GM19240 (cell line): ENCODE results near the gene R3HCC1L.
A peak's percentile ranks its signal among the peaks of the same experiment; 100 is the strongest.
"Not testable (repeated sequence)": the region's sequence is repeated elsewhere in the genome, so short reads cannot be mapped to it uniquely, and the experiment has no call there.

Experiments
- DNase-seq: peaks from one replicate; pipeline ENCODE4 v3.0.0; 2011; ENCODE audit warnings: low spot score; ENCODE audit not compliant: insufficient read length

The R3HCC1L gene

DNA sequence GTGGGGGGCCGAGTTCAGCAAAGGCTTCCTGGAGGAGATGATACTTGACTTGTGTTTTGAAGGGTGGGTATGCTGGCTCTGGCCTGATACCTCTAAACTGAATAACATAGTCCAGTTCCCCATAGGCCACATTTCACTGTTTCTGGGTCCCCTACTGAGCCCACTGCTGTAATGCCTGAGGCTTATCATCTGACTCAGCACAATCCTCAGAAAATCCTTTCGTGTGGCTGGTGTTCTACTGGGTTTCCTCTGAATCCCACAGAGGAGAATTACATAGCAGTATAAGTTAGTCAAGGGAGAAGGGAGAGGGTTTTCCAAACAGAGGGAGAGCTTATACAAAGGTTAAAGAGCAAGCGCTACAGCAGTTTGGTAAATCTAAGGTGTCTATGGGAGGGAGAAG, 2.8 kb upstream of the R3HCC1L start:
- DNase-seq, result no peak

DNA sequence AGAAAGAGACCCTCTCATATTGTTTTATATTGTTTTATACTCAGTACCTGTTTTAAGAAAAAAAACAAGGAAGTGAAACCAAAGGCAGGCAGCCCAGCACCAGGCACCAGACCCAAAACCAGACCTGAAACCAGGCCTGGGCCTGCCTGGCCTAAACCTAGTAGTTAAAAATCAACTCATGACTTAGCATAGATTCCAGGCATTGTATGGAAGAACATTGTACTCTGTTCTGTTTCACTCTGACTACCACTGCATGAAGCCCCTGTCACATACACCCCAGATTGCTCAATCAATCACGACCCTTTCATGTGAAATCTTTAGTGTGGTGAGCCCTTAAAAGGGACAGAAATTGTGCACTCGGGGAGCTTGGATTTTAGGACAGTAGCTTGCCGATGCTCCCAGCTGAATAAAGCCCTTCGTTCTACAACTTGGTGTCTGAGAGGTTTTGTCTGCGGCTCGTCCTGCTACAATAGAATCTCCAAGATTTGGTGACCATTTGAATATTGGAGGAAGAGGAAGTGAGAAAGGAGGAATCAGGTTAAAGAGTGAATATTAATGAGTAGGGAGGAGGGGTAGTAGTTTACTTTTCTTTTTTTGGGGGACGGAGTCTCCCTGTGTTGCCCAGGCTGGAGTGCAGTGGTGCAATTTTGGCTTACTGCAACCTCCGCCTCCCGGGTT, 1.2 kb upstream of the R3HCC1L start:
- DNase-seq, result not testable (repeated sequence)

DNA sequence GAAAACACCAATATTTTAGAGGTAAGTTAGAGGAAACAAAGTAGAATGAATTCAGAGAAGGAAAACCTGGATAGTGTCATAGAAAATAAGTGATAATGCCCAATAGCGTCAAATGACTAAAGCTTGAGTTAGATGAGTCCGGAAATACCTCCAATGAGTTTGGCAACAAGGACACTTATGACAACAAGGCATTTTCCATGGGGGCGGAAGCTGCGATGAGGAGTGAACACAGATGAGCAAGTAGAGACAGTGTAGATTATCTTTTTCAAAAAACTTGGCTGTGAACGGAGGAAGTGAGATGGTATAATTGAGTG, 383 bp upstream of the R3HCC1L start:
- DNase-seq, result no peak

- DNase-seq, result no peak
Observed at GRCh38 chr10:98135222-98135899, 904 bp downstream of the R3HCC1L start.

DNA sequence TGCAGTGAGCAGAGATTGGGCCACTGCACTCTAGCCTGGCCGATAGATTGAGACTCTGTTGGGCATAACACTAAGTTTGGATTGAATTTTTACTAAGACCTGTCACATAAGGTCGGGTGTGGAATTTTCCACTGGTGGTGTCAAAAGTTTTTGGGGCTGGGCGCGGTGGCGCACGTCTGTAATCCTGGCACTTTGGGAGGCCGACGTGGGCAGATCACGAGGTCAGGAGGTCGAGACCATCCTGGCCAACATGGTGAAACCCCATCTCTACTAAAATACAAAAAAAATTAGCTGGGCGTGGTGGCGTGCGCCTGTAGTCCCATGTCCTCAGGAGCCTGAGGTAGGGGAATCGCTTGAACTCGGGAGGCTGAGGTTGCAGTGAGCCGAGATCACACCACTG, 2.3 kb downstream of the R3HCC1L start:
- DNase-seq, result not testable (repeated sequence)

- DNase-seq, result no peak
Observed at GRCh38 chr10:98138031-98138430, 3.6 kb downstream of the R3HCC1L start.

DNA sequence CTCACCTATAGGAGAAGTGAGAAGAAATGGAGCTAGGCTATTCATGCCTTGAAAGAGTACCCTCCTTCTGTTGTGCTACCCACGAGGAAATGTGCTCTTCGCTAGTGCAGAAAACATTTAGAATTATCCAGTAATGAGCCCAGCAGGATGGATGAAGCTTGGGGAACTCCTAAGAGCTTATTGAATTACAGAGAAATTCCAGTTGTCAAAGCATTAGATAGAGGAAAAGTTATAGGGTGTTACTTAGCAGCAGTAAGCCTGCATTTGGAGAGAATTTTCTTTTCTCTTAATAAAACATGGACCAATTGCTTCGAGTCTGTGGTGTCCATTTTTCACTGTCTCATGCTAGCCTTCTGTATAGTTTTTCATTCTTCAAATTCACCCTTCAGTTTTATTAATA, 5.0 kb downstream of the R3HCC1L start:
- DNase-seq, result no peak

DNA sequence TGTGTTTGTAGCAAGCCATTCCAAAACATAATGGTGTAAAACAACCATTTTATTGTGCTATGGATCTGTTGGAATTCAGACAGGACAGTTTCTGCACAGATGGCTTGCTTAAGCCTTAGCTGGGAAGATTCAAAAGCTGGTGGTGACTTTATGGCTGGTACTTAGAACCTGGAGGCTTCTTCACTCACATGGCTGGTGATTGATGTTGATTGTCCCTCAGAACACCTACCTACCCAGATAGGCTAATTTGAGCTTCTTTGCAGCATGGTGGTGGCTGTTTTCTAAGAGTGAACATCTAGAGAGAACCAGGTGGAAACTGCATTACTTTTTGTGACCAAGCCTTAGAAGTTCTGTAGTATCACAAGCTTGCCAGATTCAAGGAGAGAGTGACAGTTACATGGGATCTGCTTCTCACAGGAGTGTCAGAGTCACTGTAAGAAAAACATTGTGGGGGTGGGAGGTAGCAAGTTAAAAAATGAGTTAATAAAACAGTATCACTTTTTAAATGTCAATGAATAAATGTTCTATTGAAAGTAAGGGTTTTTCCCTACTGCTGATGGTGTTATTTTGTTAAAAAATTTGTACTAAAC, 7.1 kb downstream of the R3HCC1L start:
- DNase-seq, result no peak

DNA sequence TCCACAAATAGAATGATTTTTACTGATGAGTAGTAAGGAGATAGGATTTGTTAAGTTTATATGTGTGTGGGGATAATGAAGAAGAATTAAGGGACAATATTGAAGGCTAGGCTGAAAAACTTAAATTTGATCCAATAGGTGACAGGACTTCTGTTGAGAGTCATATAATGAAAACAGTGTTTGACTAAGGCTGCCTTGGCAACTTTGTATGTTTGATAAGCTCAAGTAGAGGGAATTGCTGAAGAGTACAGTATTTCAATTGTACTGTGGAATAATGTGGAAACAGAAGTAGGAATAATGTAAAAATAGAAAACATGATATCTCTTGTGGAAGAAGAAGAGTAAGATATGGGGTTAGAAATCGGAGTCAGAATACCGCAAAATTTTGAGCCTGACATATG, 10.5 kb downstream of the R3HCC1L start:
- no peak for DNase-seq

- no peak for DNase-seq
Observed at GRCh38 chr10:98149858-98150257, 15.4 kb downstream of the R3HCC1L start.

DNA sequence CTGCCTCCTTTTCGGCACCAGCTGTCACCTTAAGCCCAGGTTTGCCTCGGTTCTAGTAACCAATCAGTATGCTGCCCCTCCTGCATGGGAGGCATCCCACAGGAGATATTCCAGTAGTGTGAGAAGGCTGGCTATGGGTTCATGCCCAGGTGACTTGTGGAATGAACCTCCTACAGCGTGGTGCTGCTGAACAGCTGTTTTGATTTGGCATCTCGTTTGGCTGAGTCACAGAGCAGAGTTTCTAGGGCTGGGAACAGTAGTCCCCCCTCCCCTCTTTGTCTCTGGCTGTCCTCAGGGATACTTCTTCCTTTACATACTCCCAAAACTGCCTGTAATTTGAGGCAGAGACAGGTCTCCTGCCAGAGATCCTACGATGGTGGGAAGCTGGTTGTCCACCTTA, 16.1 kb downstream of the R3HCC1L start:
- no peak for DNase-seq

GRCh38 chr10:98152778-98153177, 18.3 kb downstream of the R3HCC1L start:
- DNase-seq, result not testable (repeated sequence)

GRCh38 chr10:98153213-98153958, 18.9 kb downstream of the R3HCC1L start:
- not testable (repeated sequence) for DNase-seq

GRCh38 chr10:98154076-98154475, 19.6 kb downstream of the R3HCC1L start:
- no peak for DNase-seq

DNA sequence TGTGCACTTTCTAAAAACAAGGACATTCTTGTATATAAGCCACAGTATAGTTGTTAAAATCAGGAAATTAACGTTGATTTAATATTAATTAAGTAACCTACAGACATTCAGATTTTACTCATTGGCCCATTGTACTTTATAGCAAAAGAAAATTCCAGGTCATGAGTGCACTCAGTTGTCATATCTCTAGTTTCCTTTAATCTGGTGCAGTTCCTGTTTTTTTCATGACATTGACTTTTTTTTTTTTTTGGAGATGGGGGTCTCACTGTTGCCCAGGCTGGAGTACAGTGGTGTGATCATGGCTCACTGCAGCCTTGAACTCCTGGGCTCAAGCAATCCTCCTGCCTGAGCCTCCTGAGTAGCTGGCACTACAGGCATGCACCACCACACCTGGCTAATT, 24.1 kb downstream of the R3HCC1L start:
- DNase-seq, result no peak

- no peak for DNase-seq
Observed at GRCh38 chr10:98163941-98164340, 29.5 kb downstream of the R3HCC1L start.

- DNase-seq, result no peak
Observed at GRCh38 chr10:98167191-98167590, 32.7 kb downstream of the R3HCC1L start.

DNA sequence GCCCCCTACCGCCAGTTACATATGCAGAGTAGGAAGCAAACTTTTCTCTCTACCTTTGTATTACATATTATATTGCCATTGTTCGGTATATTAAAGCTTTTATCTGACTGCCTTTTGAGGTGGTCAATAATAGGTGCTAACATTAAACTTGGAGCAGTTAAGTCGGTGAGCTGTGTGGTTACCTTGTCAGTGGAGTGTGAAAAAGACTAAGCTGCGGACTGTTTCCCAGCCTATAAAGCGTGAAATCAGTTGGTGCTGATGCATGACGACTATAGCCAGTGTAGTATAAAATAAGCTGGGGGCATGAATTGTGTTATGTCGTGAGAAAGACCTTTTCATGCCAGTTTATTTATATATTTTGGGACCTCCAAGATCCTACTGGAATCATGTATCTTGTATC, 33.7 kb downstream of the R3HCC1L start:
- no peak for DNase-seq

GRCh38 chr10:98168766-98169165, 34.3 kb downstream of the R3HCC1L start:
- no peak for DNase-seq

DNA sequence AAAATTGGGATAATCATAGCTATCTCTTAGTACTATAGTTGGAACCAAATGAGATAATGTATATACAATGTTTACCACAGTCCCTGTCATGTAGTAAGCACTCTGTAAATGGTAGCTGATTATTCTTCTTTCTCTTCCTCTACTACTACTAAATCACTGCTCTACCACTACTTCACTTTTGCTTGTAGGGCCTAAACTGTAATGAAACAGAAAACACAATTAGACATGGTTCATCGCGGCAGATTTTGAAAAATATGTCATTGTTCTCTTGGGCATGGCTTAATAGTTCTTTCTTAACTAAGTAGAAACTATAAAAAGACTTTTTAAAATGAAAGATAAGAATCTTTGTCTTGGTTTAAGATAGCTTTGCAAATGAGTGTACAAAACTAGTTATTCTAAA, 34.9 kb downstream of the R3HCC1L start:
- DNase-seq, result no peak

DNA sequence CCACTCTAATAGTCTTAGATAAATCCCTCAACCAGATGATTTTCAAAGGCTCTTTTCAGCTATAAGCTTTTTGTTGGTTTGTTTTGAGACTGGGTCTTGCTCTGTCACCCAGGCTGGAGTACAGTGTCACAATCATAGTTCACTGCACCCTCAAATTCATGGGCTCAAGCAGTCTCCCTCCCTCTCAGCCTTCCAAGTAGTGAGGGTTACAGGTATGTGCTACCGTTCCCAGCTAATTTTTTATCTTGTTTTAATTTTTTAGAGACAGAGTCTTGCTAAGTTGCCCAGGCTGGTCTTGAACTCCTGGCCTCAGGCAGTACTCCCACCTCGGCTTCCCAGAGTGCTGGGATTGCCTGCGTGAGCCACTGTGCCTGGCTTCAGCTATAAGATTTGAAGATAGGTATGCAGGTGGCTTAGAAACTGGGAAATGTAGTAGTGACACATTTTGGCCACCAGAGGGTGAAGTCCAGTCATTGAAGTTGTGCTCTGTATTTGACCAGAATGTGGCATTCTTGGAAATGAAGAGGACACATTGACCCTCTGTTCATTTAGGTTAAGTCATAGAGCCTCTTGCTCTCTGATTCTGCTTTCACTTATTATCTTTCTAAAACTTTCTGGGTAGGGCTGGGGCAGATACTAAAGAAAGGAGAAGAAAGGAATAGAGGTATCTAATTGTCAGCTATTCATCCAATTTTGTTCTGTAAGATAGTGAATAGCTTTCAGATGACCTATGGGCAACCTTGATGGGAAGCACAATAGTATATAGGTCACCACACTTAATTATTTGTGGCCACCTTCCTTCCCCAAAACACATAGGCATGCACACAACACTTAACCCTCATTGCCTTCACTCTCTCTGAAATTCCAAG, 36.0 kb downstream of the R3HCC1L start:
- peak; percentile 10 for DNase-seq
